GM12891 (cell line): Measurements from ENCODE around the gene DKKL1.

Experiments
- POLR2A ChIP-seq: IDR thresholded peaks from 2 replicates; pipeline ENCODE4 v1.6.1; 2011; ENCODE audit warnings: low read depth, low read length, control low read depth
- POLR2AphosphoS5 ChIP-seq: IDR thresholded peaks from 2 replicates; pipeline ENCODE4 v1.6.1; 2011; ENCODE audit warnings: low read depth, low read length, control low read depth
- TAF1 ChIP-seq: IDR thresholded peaks from 2 replicates; pipeline ENCODE4 v1.6.1; 2011; ENCODE audit warnings: low read depth, low read length, control low read depth

DNA sequence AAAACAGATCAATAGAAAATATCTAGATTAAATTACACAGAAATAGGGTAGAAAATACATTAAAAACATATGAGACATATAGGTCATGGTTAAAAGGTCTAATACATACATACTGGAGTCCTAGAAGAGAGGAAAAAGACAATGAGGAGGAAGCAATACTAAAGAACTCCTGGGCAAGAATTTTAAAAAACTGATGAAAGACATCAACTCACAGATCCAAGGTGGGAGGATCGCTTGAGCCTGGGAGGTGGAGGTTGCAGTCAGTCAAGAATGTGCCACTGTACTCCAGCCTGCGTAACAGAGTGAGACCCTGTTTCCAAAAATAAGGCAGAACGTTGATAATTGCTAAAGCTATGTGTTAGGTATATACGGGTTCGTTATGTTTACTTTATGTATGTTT, 19.0 kb downstream of the DKKL1 start:
- TF ChIP-seq POLR2A = no peak
- no peak for TF ChIP-seq TAF1
- TF ChIP-seq POLR2AphosphoS5 = no peak
